K562 (cell line): ENCODE data around the gene EAF2. TPM values are rescaled to one million over a fixed set of nuclear protein-coding genes. Genes with fewer than 3 reads are reported as not detected.

Experiments used
- ARID3A ChIP-seq: IDR thresholded peaks from 2 replicates; pipeline ENCODE4 v1.6.1; 2012; ENCODE audit warnings: low read depth, low read length, improper control_type of control experiment, borderline replicate concordance
- BCOR ChIP-seq: fragments of 450-650 bp; IDR thresholded peaks from 2 replicates; pipeline ENCODE4 v1.6.1; 2016
- BRD9 ChIP-seq: fragments of 450-650 bp; IDR thresholded peaks from 2 replicates; pipeline ENCODE4 v1.6.1; 2018; ENCODE audit warnings: low read depth; ENCODE audit not compliant: partially characterized antibody
- GABPB1 ChIP-seq: sonication (generic); formaldehyde crosslinking; IDR thresholded peaks from 2 replicates; pipeline ENCODE4 v1.8.0; 2022; ENCODE audit warnings: mild to moderate bottlenecking, missing genetic modification reagents
- HOMEZ ChIP-seq: fragments of 250-450 bp; sonication (Bioruptor Pico); IDR thresholded peaks from 2 replicates; pipeline ENCODE4 v1.4.0; 2020; ENCODE audit warnings: mild to moderate bottlenecking, moderate library complexity
- SAP30 ChIP-seq: fragments of 200-600 bp; sonication (generic); IDR thresholded peaks from 2 replicates; pipeline ENCODE4 v1.6.1; 2012; ENCODE audit warnings: borderline replicate concordance, low read depth, mild to moderate bottlenecking, moderate library complexity, low read length, control low read depth, inconsistent platforms; ENCODE audit not compliant: insufficient read depth, poor library complexity, severe bottlenecking
- SMC3 ChIP-seq: conservative IDR thresholded peaks from 2 replicates; pipeline ENCODE4 v1.6.1; 2011; ENCODE audit warnings: low read depth, low read length, improper control_type of control experiment; ENCODE audit not compliant: insufficient read depth
- SRSF3 ChIP-seq: fragments of 200-400 bp; formaldehyde crosslinking; IDR thresholded peaks from 2 replicates; pipeline ENCODE4 v1.6.1; 2016; ENCODE audit warnings: mild to moderate bottlenecking, low read length, moderate library complexity; ENCODE audit not compliant: insufficient read depth
- ZNF316 ChIP-seq: fragments of 450-650 bp; IDR thresholded peaks from 2 replicates; pipeline ENCODE4 v1.6.1; 2016
- ZNF445 ChIP-seq: fragments of 250-450 bp; sonication (Bioruptor Pico); IDR thresholded peaks from 2 replicates; pipeline ENCODE4 v1.4.0; 2020; ENCODE audit warnings: low read depth, mild to moderate bottlenecking, moderate library complexity
- polyA plus RNA-seq, 8 experiments: library from polyadenylated mRNA; depleted of rRNA in 4 of 8; stranded (reverse) in 5 of 8; unstranded in 3 of 8; fragments of >200 nt; fragmentation: Nextera tagmentation in 2 of 8; fragmentation: Illumina TruSeq in 1 of 8; extraction: Ambion mirVana in 2 of 8; extraction: Trizol in 1 of 8; gene quantifications; 2 replicates each; pipeline versions ENCODE4 v1.2.1 to v1.2.3, GENCODE V29; 2011 to 2014; ENCODE audit warnings: inconsistent platforms in 1 of 8, missing spikeins in 1 of 8
- total RNA-seq, 7 experiments: library from RNA; depleted of rRNA in 6 of 7; stranded (reverse); fragments of >200 nt in 6 of 7; fragmentation: Illumina TruSeq in 2 of 7; extraction: Trizol in 2 of 7; gene quantifications; 2 replicates each; pipeline versions ENCODE4 v1.2.1 to v1.2.3, GENCODE V29; 2011 to 2021; ENCODE audit warnings: low replicate concordance in 1 of 7
- TF ChIP-seq, protein P1 (sequence below): IDR thresholded peaks from 3 replicates; pipeline ENCODE4 v1.6.1; 2011; ENCODE audit warnings: borderline replicate concordance, mild to moderate bottlenecking, moderate library complexity; ENCODE audit not compliant: insufficient read length; ENCODE audit errors: extremely low read depth

The EAF2 gene
- total and polyA plus RNA-seq, 9 of the 15 experiments (the other 6 are each of a cell fraction or from before 2014, with no cell fraction given), result 3.8 to 17.3 (median 6.9) TPM

GRCh38 chr3:121793078-121793477 lies 41.9 kb upstream of the EAF2 start (continued):
- TF ChIP-seq, protein P1, sequence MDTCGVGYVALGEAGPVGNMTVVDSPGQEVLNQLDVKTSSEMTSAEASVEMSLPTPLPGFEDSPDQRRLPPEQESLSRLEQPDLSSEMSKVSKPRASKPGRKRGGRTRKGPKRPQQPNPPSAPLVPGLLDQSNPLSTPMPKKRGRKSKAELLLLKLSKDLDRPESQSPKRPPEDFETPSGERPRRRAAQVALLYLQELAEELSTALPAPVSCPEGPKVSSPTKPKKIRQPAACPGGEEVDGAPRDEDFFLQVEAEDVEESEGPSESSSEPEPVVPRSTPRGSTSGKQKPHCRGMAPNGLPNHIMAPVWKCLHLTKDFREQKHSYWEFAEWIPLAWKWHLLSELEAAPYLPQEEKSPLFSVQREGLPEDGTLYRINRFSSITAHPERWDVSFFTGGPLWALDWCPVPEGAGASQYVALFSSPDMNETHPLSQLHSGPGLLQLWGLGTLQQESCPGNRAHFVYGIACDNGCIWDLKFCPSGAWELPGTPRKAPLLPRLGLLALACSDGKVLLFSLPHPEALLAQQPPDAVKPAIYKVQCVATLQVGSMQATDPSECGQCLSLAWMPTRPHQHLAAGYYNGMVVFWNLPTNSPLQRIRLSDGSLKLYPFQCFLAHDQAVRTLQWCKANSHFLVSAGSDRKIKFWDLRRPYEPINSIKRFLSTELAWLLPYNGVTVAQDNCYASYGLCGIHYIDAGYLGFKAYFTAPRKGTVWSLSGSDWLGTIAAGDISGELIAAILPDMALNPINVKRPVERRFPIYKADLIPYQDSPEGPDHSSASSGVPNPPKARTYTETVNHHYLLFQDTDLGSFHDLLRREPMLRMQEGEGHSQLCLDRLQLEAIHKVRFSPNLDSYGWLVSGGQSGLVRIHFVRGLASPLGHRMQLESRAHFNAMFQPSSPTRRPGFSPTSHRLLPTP, result no peak
- TF ChIP-seq BCOR, result no peak
- TF ChIP-seq SMC3, result no peak
- TF ChIP-seq BRD9, result no peak
- no peak for TF ChIP-seq ZNF316
- TF ChIP-seq HOMEZ, result no peak
- no peak for TF ChIP-seq SAP30
- no peak for TF ChIP-seq SRSF3
- TF ChIP-seq GABPB1 (CRISPR knock-in tag), result no peak
- no peak for TF ChIP-seq ARID3A
- no peak for TF ChIP-seq ZNF445
